NCI-H82 (cell line): ENCODE measurements around the gene ZNF765.
"Not testable (repeated sequence)": the region's sequence is repeated elsewhere in the genome, so short reads cannot be mapped to it uniquely, and the experiment has no call there.

ENCODE experiments used
- DNase-seq: peaks from one replicate; lab custom pipeline; 2025; lab: John Stamatoyannopoulos, UW

Gene ZNF765

DNA sequence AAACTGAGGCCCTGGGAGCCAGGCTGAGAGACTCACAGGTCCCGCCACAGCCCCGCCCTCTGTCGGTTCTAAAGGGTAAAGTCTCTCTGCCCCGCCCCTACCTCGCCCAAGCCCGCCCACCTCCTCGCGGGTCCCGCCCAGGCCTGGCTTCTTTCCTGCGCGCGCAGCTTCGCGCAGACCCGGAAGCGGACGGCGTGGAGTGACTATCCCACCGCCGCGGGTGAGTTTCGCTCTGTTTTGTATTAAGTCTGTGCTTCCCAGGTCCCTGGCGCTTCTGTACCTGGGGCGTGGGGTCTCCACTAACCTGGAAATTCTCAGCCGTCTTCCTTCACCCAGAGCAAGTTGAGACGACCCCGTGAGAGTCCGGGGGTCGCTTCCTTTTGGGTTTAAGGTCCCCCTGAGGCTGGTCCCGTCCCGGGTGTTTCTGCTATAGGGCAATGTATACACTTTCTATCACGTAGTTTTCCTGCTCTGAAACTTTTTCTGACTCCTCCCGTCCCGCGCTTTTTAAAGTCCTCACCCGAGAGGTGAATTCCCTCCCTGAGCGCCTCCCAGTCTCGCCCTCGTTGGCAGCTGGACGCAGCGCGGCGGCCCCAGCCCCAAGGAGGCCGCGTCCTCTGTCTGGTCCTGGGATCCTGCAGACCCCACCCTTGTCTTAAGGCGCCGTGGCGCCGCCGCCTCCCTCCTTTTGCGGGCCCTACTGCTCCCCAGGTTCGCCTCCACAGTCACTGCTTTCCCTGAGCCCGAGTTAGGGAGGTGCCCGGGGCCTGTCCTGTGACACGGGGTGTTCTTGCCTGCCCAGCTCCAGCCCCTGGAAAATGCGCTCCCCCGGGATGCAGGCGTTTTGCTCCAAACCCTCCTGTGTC is at the start of gene ZNF765:
Gene ZNF765 (plus strand): TSS at position 176 of the 866 bp plus-strand sequence. CDS start 2,867 bp downstream, outside the sequence.
- peak; percentile 94 for DNase-seq

DNA sequence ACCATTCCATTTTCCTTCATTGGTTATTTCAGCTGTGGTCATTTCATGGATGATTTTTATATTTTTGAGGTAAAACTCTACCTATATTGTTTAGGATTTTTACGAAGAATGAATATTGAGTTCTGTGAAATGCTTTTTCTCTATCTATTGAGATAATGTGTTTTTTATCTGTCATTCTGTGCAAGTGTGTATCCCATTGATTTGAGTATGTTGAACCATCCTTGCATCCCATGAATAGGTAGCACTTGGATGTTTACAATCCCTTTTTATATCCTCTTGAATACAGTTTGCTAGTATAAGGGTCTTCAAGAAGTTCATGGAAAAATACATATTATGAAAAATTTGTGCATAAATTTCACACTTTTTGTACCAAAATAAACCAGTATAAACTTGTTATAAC is 39.2 kb upstream of the ZNF765 start:
- no peak for DNase-seq

DNA sequence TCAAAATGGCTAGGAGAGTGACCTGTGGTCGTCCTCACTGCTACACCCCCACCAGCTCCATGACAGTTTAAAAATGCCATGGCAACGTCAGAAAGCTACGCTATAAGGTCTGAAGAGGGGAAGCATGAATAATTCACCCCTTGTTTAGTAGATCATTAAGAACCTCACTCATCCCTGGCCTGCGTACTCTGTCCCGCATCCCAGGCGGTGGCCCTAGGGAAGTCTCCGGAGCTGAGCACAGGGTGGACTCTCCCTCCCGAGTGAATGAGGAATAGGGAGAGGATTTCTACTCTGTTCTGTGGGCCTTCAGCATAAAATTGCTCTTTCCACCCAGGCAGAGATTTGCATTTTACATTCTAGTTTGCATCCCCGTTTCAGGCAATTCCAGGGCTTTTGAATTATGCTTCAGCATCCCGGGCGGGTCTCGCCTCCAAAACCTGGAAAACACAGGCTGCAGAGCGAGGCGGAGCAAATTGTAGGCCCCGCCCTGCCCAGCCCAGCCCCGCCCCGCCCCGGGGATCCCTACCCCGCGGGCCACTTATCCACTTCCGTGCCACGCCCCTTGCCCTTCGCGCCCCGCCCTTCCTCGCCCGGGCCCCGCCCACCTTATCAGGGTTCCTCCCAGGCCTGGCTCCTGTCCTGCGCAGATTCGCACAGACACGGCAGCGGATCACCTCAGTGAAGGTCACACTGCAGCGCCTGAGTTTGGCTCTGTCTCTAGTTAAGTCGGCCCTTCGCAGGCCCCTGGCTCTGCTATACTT is 36.9 kb upstream of the ZNF765 start:
- no peak for DNase-seq

DNA sequence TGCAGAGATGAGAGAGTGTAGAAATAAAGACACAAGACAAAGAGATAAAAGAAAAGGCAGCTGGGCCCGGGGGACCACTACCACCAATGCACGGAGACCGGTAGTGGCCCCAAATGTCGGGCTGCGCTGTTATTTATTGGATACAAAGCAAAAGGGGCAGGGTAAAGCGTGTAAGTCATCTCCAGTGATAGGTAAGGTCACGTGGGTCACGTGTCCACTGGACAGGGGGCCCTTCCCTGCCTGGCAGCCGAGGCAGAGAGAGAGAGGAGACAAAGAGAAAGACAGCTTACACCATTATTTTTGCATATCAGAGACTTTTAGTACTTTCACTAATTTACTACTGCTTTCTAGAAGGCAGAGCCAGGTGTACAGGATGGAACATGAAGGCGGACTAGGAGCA is 34.9 kb upstream of the ZNF765 start:
- DNase-seq: not testable (repeated sequence)

DNA sequence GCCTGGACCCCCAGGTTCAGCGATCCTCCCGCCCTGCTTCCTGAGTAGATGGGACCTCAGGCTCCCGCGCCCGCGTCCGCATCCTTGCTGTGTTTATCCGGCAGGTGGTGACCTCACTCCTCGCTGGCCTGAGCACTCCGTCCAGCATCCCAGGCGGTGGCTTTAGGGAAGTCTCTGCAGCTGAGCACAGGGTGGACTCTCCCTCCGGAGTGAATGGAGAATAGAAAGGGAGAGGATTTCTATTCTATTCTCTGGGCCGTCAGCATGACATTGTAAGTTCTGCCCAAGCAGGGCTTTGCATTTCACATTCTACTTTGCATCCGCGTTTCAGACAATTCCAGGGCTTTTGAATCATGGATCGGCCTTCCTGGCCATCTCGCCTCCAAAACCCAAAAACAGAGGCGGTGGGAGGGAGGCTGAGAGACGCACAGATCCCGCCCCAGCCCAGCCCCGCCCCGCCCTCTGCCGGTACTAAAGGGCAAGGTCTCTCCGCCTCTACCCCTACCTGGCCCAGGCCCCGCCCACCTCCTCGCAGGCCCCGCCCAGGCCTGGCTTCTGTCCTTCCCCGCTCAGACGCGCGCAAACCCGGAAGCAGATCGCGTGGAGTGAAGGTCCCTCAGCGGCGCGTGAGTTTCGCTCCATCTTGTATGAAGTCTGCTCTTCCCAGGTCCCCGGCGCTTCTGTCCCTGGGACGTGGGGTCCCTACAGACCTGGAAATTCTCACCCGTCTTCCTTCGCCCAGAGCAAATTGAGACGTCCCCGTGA is 29.6 kb upstream of the ZNF765 start, which contains the start of gene ZNF525:
Gene ZNF525 (plus strand): TSS at position 572 of the 765 bp plus-strand sequence. CDS start 6,577 bp downstream, outside the sequence.
- DNase-seq: peak; percentile 92

DNA sequence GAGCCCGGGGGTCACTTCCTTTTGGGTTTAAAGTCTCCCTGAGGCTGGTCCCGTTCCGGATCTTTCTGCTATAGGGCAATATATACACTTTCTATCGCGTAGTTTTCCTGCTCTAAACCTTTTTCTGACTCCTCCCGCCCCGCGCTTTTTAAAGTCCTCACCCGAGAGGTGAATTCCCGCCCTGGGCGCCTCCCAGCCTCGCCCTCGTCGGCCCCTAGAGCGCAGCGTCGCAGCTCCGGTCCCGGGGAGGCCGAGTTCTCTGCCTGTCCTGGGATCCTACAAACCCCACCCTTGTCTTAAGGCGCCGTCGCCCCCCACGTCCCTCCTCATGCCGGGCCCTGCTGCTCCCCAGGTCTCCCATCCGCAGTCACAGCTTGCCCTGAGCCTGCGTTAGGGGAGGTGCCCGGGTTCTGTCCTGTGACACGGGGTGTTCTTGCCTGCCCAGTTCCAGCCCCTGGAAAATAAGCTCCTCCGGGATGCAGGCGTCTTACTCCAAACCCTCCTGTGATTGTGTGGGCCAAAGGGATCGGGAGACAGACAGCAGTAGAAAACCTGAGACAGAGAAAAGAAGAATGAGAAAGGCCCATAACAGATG is 29.0 kb upstream of the ZNF765 start:
- DNase-seq: peak; percentile 38

DNA sequence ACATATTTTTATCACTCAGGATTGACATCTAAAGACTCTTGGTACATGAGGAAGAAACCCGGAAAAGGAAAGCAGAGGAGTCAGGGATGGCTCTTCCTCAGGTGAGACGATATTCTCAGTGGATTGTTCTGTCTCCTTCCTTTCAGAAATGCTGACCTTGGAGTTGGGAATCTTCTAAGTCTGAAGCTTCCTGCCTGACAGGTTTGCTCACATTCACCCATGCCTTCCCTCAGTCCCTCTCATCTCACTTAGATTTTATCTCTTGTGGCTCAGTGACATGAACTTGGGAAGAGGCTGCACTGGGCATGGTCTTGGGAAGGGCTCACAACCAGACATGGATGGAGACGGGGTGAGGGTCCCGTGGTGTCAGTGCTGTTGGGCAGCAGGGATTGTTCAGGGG is 22.8 kb upstream of the ZNF765 start:
- no peak for DNase-seq

DNA sequence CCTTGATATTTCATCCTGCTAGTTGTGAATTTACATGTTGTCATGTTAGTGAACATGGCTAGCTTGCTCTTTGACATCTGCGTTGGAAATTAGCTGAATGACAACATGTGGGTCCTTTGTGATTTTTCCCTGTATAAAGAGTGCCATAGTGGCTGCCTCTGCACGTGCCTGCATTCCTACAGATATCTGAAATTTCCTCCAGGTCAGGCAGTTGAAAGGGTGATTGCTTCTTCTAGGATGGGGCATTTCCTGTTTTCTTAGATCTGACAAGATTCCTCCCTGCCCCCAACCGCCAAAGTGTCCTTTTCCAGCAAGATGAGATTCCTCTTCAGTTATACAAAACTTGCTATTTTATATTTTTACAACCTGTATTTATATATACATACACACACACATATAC is 20.7 kb upstream of the ZNF765 start:
- DNase-seq: no peak

DNA sequence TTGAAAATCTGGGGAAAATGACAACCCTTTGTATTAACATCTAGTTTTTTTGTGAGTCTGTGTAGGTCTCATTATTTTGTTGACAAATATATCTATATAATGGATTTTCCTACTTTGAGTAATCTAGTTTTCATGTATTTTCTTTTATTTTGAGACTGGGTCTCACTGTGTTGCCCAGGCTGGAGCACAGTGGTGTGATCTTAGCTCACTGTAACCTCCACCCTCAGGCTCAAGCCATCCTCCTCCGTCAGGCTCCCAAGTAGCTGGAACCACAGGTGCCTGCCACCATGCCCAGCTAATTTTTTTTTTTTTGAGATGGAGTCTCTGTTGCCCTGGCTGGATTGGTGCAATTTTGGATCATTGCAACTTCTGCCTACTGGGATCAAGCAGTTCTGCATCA is 20.2 kb upstream of the ZNF765 start:
- DNase-seq: no peak

DNA sequence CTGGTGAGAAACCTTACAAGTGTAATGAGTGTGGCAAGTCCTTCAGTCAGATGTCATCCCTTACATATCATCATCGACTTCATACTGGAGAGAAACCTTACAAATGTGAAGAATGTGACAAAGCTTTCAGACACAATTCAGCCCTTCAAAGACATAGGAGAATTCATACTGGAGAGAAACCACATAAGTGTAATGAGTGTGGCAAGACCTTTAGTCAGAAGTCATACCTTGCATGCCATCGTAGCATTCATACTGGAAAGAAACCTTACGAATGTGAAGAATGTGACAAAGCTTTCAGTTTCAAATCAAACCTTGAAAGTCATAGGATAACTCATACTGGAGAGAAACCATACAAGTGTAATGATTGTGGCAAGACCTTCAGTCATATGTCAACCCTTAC is 13.6 kb upstream of the ZNF765 start:
- no peak for DNase-seq

DNA sequence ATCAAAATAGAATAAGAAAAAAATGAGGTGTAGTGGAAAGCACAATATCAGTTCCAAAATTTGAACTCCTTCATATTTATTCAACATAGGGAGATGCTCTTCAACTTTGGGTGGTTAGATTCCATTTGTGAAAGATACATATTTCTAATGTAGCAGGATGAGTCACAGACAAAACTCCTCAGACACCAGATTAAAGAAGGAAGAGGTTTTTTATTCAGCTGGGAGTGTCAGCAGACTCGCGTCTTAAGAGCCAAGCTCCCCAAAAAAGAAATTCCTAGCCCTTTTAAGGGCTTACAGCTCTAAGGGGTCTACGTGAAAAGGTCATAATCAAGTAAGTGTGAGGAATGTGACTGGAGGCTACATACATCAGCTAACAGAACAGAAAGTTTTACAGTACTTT is 6.8 kb upstream of the ZNF765 start:
- DNase-seq: no peak

DNA sequence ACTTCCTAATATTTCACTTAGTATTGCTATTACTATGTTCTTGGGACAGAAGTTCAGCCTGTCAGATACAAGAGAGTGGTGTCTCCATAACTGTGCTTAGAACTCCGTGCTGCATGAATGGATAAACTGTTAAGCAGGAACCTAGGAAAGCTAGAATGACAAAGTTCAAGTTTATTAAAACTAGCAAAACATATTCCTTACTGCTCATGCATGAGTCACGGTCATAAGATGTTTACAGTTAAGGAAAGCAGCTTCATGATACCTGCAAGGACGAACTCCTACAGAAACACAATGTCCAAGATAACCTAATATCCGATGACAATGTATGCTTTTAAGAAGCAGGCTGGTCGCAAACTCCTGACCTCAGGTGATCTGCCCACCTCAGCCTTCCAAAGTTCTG is 6.0 kb upstream of the ZNF765 start:
- no peak for DNase-seq

DNA sequence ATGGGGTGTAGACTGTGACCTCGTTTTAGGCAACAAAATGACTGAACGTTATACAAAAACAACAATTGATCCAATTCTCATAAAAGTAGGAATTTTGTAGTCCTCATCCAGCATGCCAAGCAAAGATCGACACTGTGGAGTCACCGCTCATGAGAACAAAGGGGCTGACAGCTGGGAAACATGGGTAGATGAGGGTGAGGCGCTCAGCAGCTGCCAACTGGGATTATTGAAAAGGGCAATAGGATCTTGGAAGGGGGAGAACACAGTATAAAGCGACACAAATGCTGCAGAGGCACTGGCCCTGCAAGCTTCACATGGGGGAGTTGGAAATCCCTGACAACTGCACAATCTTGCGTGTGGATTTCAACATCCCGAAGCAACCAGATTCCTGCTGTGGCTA is 5.4 kb upstream of the ZNF765 start:
- peak; percentile 42 for DNase-seq

DNA sequence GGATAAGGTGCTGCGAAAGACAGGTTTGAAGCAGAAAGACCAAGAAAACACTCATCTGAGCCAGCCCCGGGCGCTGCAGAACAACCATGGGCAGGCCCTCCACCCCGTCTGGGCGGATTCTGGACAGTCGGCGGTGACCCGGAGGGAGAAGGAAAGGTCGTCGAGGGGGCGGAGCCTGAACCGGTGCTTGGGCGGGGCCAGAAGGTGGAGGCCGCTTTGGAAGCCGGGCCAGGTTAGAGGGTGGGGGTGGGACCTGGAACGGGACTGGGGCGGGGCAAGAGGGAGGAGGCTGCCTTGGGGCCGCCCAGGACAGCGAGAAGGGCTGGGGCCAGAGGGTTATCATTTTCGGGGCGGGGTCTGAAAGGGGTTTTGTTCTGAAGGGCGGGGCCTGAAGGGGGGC is 5.0 kb upstream of the ZNF765 start:
- peak; percentile 12 for DNase-seq

DNA sequence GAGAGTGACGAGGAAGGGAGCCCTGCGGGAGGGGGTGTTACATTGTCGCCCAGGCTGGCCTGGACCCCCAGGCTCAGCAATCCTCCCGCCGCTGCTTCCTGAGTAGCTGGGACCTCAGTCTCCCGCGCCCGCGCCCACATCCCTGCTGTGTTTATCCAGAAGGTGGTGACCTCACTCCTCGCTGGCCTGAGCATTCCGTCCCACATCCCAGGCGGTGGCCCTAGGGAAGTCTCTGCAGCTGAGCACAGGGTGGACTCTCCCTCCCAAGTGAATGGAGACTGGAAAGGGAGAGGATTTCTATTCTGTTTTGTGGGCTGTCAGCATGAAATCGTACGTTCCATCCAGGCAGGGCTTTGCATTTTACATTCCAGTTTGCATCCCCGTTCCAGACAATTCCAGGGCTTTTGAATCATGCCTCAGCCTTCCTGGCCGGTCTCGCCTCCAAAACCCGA is 401 bp upstream of the ZNF765 start:
- DNase-seq: no peak

DNA sequence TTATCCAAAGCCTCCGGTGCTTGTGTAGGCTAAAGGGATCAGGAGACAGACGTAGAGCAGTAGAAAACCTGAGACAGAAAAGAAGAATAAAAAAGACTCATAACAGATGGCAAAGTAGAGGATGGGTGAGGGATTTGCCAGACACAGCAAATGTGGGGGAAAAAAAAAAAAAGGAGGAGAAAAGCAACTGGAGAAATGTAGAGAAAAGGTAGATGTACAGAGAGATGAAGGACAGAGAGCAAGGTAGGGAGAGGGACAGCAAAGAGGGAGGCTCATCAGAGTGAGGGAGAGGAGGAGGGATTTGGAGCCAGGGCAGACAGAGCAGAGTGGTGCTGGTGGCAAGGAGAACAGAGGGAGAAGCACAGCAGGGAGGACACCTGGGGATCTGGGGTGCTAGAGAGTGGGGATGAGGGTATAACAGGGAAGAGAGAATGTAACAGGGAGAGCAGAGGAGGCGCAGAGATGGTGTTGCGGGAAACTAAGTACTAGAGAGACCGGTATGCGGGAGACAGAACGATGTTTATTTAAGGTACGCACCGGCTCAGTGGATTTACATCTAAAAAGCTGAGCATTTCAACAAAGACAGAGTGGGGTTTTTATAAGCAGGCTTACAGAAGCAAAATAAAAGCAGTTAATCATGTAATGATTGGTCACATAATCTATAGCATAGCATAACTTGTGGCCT is 1.0 kb downstream of the ZNF765 start:
- DNase-seq: not testable (repeated sequence)

DNA sequence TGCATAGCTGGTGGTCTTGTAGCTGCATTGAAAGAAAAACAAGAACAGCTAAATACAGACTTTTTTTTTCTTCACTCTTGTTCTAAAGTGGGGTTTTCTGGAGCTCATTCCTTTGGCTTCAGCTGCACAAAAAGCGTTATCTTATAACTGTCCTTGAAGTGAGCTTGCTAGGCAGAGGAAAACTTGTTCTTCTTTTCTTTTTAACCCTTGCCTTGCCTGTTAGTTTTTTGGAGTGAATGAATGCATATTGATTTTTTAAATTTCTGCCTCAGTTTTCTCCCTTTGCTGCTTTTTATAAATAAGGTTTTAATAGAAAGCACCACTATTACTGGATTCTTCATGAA is 1.5 kb downstream of the ZNF765 start:
- DNase-seq: no peak

DNA sequence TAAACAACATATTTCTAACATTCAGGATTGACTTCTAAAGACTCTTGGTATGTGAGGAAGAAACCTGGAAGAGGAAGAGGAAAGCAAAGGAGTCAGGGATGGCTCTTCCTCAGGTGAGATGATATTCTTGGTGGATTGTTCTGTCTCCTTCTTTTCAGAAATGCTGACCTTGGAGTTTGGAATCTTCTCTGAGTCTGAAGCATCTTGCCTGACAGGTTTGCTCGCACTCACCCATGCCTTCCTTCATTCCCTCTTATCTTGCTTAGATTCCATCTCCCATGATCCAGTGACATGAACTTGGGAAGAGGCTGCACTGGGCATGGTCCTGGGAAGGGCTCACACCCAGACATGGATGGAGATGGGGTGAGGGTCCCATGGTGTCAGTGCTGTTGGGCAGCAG is 3.0 kb downstream of the ZNF765 start:
- not testable (repeated sequence) for DNase-seq

DNA sequence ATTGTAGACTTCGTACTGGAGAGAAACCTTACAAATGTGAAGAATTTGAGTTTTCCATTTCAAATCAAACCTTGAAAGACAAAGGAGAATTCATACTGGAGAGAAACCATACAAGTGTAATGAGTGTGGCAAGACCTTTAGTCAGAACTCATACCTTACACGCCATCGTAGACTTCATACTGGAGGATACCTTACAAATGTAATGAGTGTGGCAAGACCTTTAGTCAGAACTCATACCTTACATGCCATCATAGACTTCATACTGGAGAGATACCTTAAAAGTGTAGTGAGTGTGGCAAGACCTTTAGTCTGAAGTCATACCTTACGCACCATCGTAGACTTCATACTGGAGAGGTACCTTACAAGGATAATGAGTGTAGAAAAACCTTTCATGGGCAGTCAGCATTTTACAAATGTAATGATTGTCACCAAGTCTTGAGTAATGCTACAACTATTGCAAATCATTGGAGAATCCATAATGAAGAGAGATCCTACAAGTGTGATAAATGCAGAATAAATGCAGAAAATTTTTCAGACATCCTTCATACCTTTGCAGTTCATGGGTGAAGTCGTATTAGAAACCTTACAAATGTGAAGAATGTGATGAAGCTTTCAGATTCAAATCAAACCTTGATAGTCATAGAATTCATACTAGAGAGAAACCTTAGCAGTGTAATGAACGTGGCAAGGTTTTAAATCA is 14.7 kb downstream of the ZNF765 start:
- no peak for DNase-seq

DNA sequence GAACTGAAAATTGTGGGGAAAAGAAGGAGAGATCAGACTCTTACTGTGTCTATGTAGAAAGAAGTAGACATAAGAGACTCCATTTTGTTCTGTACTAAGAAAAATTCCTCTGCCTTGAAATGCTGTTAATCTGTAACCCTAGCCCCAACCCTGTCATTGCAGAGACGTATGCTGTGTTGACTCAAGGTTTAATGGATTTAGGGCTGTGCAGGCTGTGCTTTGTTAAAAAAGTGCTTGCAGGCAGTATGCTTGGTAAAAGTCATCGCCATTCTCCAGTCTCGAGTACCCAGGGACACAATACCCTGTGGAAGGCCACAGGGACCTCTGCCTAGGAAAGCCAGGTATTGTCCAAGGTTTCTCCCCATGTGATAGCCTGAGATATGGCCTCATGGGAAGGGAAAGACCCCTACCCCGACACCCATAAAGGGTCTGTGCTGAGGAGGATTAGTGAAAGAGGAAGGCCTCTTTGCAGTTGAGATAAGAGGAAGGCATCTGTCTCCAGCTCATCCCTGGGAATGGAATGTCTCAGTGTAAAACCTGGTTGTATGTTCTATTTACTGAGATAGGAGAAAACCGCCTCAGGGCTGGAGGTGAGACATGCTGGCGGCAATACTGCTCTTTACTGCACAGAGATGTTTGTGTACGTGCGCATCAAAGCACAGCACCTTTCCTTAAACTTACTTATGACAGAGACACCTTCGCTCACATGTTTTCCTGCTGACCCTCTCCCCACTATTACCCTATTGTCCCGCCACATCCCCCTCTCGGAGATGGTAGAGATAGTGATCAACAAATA is 25.8 kb downstream of the ZNF765 start:
- DNase-seq: peak; percentile 25
